HG03108 (cell line): ENCODE results near the gene SNX4.
"Not testable (repeated sequence)": the region's sequence is repeated elsewhere in the genome, so short reads cannot be mapped to it uniquely, and the experiment has no call there.

Experiments
- ATAC-seq: cut with Tn5 transposase; IDR thresholded peaks from one replicate; pipeline ENCODE4 v1.9.1; 2021; ENCODE audit warnings: moderate library complexity; ENCODE audit not compliant: unreplicated experiment

Gene SNX4

DNA sequence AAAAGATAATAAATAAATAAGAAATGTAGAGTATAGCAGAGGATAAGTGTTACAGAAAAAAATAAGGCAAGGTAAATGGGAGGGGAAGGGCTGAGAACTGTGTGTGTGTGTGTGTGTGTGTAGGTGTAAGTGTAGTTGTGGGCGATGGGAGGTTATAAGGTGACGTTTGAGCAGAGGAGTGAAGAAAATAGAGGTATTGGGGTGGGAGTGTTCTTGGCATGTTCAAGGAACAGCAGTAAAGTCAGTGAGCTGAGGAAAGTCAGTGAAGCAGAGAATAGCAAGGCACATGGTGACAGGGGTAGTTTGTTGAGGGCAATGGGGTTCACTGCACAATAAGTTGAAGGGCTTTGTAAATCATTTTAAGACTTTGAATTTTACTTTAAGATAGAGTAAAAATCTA is 113.9 kb downstream of the SNX4 start:
- ATAC-seq, result no peak

DNA sequence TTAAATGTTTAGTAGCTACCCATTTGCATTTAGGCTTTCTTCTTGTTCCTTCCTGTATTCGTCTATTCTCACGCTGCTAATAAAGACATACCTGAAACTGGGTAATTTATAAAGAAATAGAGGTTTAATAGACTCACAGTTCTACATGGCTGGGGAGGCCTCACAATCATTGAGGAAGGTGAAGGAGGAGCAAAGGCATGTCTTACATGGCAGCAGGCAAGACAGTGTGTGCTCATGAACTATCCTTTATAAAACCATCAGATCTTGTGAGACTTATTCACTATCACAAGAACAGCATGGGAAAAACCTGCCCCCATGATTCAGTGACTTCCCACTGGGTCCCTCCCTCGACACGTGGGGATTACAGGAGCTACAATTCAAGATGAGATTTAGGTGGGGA is 114.5 kb downstream of the SNX4 start:
- ATAC-seq, result not testable (repeated sequence)

DNA sequence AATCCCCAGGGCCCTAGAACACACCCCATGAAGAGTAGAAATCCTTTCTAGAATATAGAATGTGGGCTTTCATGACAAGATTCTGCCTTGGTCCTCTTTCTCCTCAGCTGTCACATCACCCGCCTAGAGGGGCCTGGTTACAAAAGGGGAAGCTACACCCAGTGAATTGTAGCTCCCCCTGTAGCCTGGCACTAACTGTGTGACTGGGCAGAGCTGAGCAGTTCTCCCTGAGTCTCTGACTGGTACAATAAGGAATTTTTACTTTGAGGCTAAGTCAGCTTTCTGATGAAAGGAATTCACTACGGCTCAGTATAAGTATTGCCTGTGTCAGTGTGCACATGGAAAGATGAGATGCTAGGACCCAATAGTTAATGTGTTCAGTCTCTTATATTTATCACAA is 116.2 kb downstream of the SNX4 start:
- no peak for ATAC-seq

DNA sequence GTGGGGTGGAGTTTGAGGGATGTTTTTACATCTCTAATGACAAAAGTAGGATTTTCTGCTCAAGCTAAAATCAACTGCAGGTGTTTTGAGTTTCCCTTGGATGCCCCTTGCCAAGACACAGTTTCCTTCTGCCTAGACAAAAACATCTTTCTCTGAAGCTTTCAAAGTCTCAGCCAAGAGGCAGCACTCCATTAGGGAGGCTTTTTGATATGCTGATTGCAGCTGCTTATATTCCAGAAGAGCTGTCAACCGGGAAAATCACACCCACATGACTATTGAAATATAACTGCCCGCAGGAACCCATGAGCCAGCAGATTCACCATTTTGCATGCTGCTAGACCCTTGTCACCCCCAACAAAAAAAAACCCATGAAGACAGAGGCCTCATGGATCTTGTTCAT is 117.4 kb downstream of the SNX4 start:
- ATAC-seq, result no peak

DNA sequence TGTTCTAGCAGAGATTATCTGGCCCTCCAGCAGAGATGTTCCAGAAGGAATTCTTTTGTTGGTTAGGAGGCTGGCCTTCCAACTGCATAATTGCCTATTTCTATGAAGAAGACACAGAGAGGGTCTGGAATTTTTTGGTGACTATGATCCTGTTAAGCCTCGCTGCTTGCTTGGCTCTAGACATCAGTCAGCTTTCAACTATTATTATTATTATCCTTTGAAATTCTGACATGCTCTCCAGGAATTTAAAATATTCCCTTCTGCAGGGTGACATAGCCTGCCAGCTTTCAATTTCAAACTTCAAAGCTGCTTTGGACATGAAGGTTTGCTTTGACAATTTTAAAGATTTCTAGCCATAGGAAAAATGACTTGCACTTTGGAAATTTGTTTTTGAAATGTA is 118.6 kb downstream of the SNX4 start:
- no peak for ATAC-seq

DNA sequence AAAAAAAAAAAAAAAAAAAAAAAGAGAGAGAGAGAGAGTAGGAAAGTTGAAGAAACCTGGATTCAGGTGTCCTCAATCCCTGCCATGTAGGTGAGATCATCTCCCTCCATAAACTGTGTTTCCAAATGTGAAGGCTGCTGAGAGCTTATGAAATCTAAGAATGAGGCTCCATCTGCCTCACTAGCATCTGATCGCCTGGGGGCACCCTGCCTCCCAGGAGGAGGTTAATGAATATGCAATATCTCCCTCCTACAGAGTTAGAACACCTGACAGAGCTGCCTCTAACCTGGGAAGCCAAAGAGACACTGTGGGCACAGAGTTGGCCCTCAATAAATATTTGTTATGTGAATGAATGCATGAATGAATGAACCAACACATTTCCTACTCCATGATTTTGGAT is 121.0 kb downstream of the SNX4 start:
- no peak for ATAC-seq
